Epithelial cell of proximal tubule (primary cell): Measurements from ENCODE around the gene PIP5KL1. TPM values are rescaled to one million over a fixed set of nuclear protein-coding genes. Genes with fewer than 3 reads are reported as not detected.

ENCODE experiments used
- DNase-seq: peaks from one replicate; pipeline ENCODE4 v3.0.0-alpha.2; 2011; ENCODE audit warnings: low read depth
- H3K4me3 ChIP-seq: 2 replicates; pipeline ENCODE4 v1.5.1; 2011; ENCODE audit warnings: low read depth, mild to moderate bottlenecking, low read length
- CTCF ChIP-seq: conservative IDR thresholded peaks from 2 replicates; pipeline ENCODE4 v1.5.1; 2012; ENCODE audit warnings: low read depth, mild to moderate bottlenecking, low read length
- total RNA-seq: library from RNA; depleted of rRNA; stranded (reverse); fragments of >200 nt; gene quantifications from 2 replicates; pipeline ENCODE4 v1.2.3, GENCODE V29; 2015

PIP5KL1 gene
- total RNA-seq, 1 donor from 2014 or later = 6.9 TPM

- TF ChIP-seq CTCF = no peak
- no peak overlapping the region for H3K4me3 ChIP-seq
These were observed 5.2 kb upstream of the PIP5KL1 start for GRCh38 chr9:127935765-127936221.

GRCh38 chr9:127934986-127935385, 4.4 kb upstream of the PIP5KL1 start:
- DNase-seq = no peak
- no peak overlapping the region for H3K4me3 ChIP-seq
- TF ChIP-seq CTCF = no peak

More at GRCh38 chr9:127935765-127936221, 5.2 kb upstream of the PIP5KL1 start:
- no peak for DNase-seq

- no peak for TF ChIP-seq CTCF
- H3K4me3 ChIP-seq = no peak overlapping the region
- DNase-seq = no peak
These were observed 3.7 kb upstream of the PIP5KL1 start for GRCh38 chr9:127934248-127934647.

GRCh38 chr9:127931092-127931881, 710 bp upstream of the PIP5KL1 start:
- no peak for DNase-seq
- peak overlapping the region; percentile 59 for H3K4me3 ChIP-seq
- no peak for TF ChIP-seq CTCF

GRCh38 chr9:127929625-127929979, 975 bp downstream of the PIP5KL1 start:
- DNase-seq = no peak
- TF ChIP-seq CTCF = no peak
- H3K4me3 ChIP-seq = no peak overlapping the region

GRCh38 chr9:127928676-127929624, 1.6 kb downstream of the PIP5KL1 start:
- no peak for DNase-seq
- no peak overlapping the region for H3K4me3 ChIP-seq
- no peak for TF ChIP-seq CTCF
